ENCODE measurements around the gene SRD5A1. TPM values are rescaled to one million over a fixed set of nuclear protein-coding genes. Genes with fewer than 3 reads are reported as not detected.

The SRD5A1 gene
- total RNA-seq, 1 donor from 2014 or later = 14.8 TPM

DNA sequence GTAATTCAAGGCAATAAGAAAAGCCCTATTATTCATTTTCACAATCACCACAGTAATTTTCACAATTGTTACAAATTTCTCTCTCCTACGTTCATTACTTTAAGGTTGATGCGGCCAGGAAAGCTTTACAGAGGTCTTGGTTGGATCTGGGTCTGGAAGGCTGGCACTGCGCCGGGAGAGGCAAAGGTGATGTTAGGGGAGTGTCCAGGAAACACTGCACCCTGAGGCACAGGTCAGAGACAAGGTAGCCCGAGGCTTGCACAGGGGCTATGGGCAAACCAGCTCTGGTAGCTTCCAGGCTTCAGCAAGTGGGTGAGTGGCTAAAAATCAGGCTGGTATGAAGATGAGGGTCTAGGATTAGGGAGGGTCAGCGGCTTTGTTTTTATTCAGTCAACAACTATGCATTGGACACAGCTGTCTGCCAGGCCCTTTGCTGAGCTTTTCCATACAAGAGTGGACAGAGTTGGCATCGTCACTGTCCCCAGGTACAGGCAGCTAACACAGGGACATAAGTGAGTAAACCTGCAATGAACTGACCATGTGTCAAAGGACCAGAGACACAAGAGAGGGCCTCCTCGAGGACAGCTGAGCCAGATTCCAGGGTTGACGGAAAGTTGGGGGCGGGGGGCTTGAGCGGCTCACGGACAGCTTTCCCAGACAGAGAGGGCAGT is 67.6 kb downstream of the SRD5A1 start:
- no peaks in the 10 kb centered on the region for H3K36me3 Mint-ChIP-seq (ENCODE audit: low read depth)
- ChIA-PET CTCF (no interaction called here), POLR2A (no interaction called here)
- H3K27ac Mint-ChIP-seq = no peak overlapping the region
- ATAC-seq (ENCODE audit: low read depth) (no peak), DNase-seq (no peak)
- peaks cover 5% of the 10 kb centered on the region for H3K4me1 Mint-ChIP-seq
- intact Hi-C loops (cut with micrococcal nuclease) = no loop called here
- TF ChIP-seq, protein P1, sequence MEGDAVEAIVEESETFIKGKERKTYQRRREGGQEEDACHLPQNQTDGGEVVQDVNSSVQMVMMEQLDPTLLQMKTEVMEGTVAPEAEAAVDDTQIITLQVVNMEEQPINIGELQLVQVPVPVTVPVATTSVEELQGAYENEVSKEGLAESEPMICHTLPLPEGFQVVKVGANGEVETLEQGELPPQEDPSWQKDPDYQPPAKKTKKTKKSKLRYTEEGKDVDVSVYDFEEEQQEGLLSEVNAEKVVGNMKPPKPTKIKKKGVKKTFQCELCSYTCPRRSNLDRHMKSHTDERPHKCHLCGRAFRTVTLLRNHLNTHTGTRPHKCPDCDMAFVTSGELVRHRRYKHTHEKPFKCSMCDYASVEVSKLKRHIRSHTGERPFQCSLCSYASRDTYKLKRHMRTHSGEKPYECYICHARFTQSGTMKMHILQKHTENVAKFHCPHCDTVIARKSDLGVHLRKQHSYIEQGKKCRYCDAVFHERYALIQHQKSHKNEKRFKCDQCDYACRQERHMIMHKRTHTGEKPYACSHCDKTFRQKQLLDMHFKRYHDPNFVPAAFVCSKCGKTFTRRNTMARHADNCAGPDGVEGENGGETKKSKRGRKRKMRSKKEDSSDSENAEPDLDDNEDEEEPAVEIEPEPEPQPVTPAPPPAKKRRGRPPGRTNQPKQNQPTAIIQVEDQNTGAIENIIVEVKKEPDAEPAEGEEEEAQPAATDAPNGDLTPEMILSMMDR (IDR thresholded peaks at IDR 0.05) = no peak
- no peaks in the 10 kb centered on the region for H3K9me3 Mint-ChIP-seq
- no peak overlapping the region for H3K4me3 Mint-ChIP-seq
- peaks cover 32% of the 10 kb centered on the region for H3K27me3 Mint-ChIP-seq

DNA sequence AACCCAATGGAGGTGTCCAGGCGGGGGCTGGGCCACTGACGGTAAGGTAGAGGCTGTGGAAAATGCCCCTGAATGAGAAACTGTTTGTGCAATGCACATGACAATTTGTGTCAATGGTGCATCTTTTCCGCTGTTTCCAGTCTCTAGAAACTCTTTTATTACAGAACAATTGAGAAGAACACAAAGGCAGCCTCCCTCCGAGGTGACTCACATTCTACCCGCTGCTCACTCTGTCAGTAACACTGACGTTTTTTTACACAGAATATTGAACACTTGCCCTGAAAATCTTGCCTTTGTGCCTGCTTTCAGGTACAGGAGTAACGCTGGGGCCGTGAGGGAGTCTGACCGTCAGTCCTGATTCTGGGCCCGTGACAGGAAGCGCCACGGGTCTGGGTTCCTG is 68.3 kb downstream of the SRD5A1 start:
- ATAC-seq (ENCODE audit: low read depth) = no peak
- H3K4me3 Mint-ChIP-seq = no peak overlapping the region
- TF ChIP-seq, protein P1 (IDR thresholded peaks at IDR 0.05) = no peak
- no peaks in the 10 kb centered on the region for H3K36me3 Mint-ChIP-seq (ENCODE audit: low read depth)
- no peak overlapping the region for H3K27ac Mint-ChIP-seq
- ChIA-PET POLR2A (no interaction called here), CTCF (no interaction called here)
- DNase-seq = no peak
- intact Hi-C loops (cut with micrococcal nuclease) = no loop called here
- peaks cover 29% of the 10 kb centered on the region for H3K27me3 Mint-ChIP-seq
- H3K4me1 Mint-ChIP-seq = peaks cover 5% of the 10 kb centered on the region
- no peaks in the 10 kb centered on the region for H3K9me3 Mint-ChIP-seq

DNA sequence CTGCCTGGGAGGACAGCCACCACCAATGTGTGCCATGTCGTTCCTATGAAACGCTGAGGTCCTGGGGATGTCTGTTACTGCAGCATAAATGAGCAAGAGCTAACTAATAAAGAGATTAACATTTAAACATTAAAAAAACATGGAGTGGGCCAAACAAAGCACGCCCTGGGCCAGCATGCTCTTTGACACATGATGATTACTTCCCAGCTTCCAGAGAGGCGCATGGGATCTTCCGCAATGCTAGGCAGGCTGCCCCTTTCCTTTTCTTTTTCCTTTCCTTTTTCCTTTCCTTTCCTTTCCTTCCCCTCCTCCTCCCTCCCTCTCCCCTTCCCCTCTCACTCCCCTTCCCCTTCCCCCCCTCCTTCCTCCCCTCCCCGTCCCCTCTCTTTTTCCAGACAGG is 69.4 kb downstream of the SRD5A1 start:
- DNase-seq = no peak
- intact Hi-C loops (cut with micrococcal nuclease) = no loop called here
- no peak overlapping the region for H3K4me3 Mint-ChIP-seq
- H3K9me3 Mint-ChIP-seq = no peaks in the 10 kb centered on the region
- TF ChIP-seq, protein P1 (IDR thresholded peaks at IDR 0.05) = no peak
- peaks cover 26% of the 10 kb centered on the region for H3K27me3 Mint-ChIP-seq
- H3K36me3 Mint-ChIP-seq (ENCODE audit: low read depth) = no peaks in the 10 kb centered on the region
- peaks cover 5% of the 10 kb centered on the region for H3K4me1 Mint-ChIP-seq
- ATAC-seq (ENCODE audit: low read depth) = no peak
- POLR2A ChIA-PET = no interaction called here
- CTCF ChIA-PET = no interaction called here
- H3K27ac Mint-ChIP-seq = no peak overlapping the region

DNA sequence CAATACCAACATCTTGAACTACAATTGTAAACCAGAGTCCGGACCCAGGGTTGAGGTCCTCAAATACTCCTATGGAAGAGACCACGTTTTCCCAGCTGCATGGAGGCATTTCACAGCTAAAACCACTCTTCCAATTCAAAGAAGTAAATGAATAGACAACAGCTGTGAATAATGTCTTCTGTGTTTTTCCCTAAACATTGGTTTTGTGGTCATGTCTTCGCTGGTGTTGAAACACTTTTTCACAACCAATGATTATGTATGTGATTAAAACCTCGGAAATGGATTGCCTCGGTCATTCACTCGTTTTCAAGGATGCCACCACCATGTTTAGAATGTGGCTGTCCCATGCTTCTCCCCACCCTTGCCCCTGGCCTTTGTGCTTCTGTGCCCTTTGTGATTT is 70.6 kb downstream of the SRD5A1 start:
- no peak for DNase-seq
- no peaks in the 10 kb centered on the region for H3K9me3 Mint-ChIP-seq
- no peaks in the 10 kb centered on the region for H3K36me3 Mint-ChIP-seq (ENCODE audit: low read depth)
- ChIA-PET POLR2A (no interaction called here), CTCF (no interaction called here)
- peaks cover 5% of the 10 kb centered on the region for H3K4me1 Mint-ChIP-seq
- TF ChIP-seq, protein P1 (IDR thresholded peaks at IDR 0.05) = no peak
- no peak overlapping the region for H3K27ac Mint-ChIP-seq
- intact Hi-C loops (cut with micrococcal nuclease) = no loop called here
- ATAC-seq (ENCODE audit: low read depth) = no peak
- no peak overlapping the region for H3K4me3 Mint-ChIP-seq
- peaks cover 22% of the 10 kb centered on the region for H3K27me3 Mint-ChIP-seq

DNA sequence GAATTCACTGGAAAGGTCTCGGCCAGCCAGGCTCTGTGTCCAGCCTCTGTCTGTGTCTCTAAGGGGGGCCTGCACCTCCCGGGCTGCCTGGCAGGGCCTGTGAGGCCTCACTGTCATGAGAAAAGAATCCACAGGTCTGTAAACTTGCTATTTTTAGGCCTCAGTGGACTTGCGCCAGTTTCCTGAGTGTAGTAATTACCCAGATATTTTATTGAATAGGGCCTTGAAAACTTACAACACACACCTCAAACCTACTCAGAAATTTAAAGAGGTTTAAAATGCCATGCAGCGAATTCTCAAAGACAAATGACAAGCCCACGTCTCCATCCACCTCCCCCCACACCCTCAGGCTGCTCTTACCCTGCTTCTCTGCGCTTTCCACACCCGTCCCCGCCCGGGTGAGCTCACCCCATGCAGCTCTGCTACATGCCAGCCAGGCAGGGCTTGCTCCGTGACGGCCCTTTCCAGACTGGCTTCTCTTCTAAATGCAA is 71.2 kb downstream of the SRD5A1 start:
- Mint-ChIP-seq H3K27ac (no peak overlapping the region), H3K4me3 (no peak overlapping the region), H3K36me3 (ENCODE audit: low read depth) (no peaks in the 10 kb centered on the region), H3K4me1 (peaks cover 5% of the 10 kb centered on the region), H3K27me3 (peaks cover 18% of the 10 kb centered on the region), H3K9me3 (no peaks in the 10 kb centered on the region)
- TF ChIP-seq, protein P1 (IDR thresholded peaks at IDR 0.05) = no peak
- intact Hi-C loops (cut with micrococcal nuclease) = no loop called here
- DNase-seq (no peak), ATAC-seq (ENCODE audit: low read depth) (no peak)
- CTCF ChIA-PET = no interaction called here
- POLR2A ChIA-PET = no interaction called here
